ENCODE measurements around the gene RNASE13.
A peak's percentile ranks its signal among the peaks of the same experiment; 100 is the strongest.

The RNASE13 gene

GRCh38 chr14:21047378-21047781 lies 12.8 kb upstream of the RNASE13 start:
- ChIA-PET POLR2A (interaction anchor here (1.0 to 2.1 kb wide), 2 partner anchors 24 to 45 kb away, joined by 3 to 4 read pairs; no protein-coding TSS in a partner anchor), CTCF (interaction anchor here (0.6 to 3.2 kb wide), 9 partner anchors 8 to 185 kb away, joined by 3 to 20 read pairs (median 4); partner anchors contain the start of gene ARHGEF40)
- Histone ChIP-seq H3K36me3 (ENCODE audit: control insufficient read depth in 2 of 2, insufficient read depth in 1 of 2, low read length in 2 of 2) (no peaks in the 10 kb centered on the region), H3K27ac (ENCODE audit: extremely low read depth, low read depth, low read length) (no peak overlapping the region), H3K4me3 (ENCODE audit: low read depth, low read length) (no peak overlapping the region), H3K4me1 (ENCODE audit: control insufficient read depth, insufficient read depth, low read length) (no peaks in the 10 kb centered on the region), H3K9me3 (ENCODE audit: control insufficient read depth, insufficient read depth, low read depth, low read length) (no peaks in the 10 kb centered on the region)
- peak; percentile 78 for TF ChIP-seq ZBTB17 (tag by site-specific recombination; IDR thresholded peaks at IDR 0.05)
- no peak for TF ChIP-seq ZNF571 (tag by site-specific recombination; IDR thresholded peaks at IDR 0.05)

- H3K4me3 ChIP-seq (ENCODE audit: low read depth, low read length): no peak overlapping the region
Observed at GRCh38 chr14:21043974-21044618, 9.5 kb upstream of the RNASE13 start.

GRCh38 chr14:21043387-21043973 lies 8.9 kb upstream of the RNASE13 start:
- POLR2A ChIA-PET: no interaction called here
- H3K27ac ChIP-seq (ENCODE audit: extremely low read depth, low read depth, low read length): no peak overlapping the region
- CTCF ChIA-PET: interaction anchor here (0.6 to 7.0 kb wide), 11 partner anchors 10 to 220 kb away, joined by 3 to 206 read pairs (median 4); partner anchors contain the start of gene TMEM253
- no peak overlapping the region for H3K4me3 ChIP-seq (ENCODE audit: low read depth, low read length)
- no peaks in the 10 kb centered on the region for H3K9me3 ChIP-seq (ENCODE audit: control insufficient read depth, insufficient read depth, low read depth, low read length)
- TF ChIP-seq REST (tag by site-specific recombination; IDR thresholded peaks at IDR 0.05) (no peak), ZNF596 (tag by site-specific recombination; IDR thresholded peaks at IDR 0.05) (no peak), KLF7 (tag by site-specific recombination; IDR thresholded peaks at IDR 0.05; ENCODE audit: borderline replicate concordance) (no peak), GLIS1 (tag by site-specific recombination; IDR thresholded peaks at IDR 0.05) (no peak), ZNF701 (tag by site-specific recombination; IDR thresholded peaks at IDR 0.05) (no peak), ZNF266 (tag by site-specific recombination; IDR thresholded peaks at IDR 0.05; ENCODE audit: low read depth) (no peak), ZFP3 (tag by site-specific recombination; IDR thresholded peaks at IDR 0.05; ENCODE audit: low read depth) (no peak), PRDM1 (tag by site-specific recombination; IDR thresholded peaks at IDR 0.05) (no peak), GLI2 (tag by site-specific recombination; IDR thresholded peaks at IDR 0.05; ENCODE audit: borderline replicate concordance, low read depth) (no peak), ZNF19 (tag by site-specific recombination; IDR thresholded peaks at IDR 0.05; ENCODE audit: low read depth) (no peak)
- H3K4me1 ChIP-seq (ENCODE audit: control insufficient read depth, insufficient read depth, low read length): no peaks in the 10 kb centered on the region
- H3K36me3 ChIP-seq (ENCODE audit: control insufficient read depth in 2 of 2, insufficient read depth in 1 of 2, low read length in 2 of 2): no peaks in the 10 kb centered on the region

More at GRCh38 chr14:21043974-21044618, 9.5 kb upstream of the RNASE13 start:
- Histone ChIP-seq H3K36me3 (ENCODE audit: control insufficient read depth in 2 of 2, insufficient read depth in 1 of 2, low read length in 2 of 2) (no peaks in the 10 kb centered on the region), H3K4me1 (ENCODE audit: control insufficient read depth, insufficient read depth, low read length) (no peaks in the 10 kb centered on the region), H3K9me3 (ENCODE audit: control insufficient read depth, insufficient read depth, low read depth, low read length) (no peaks in the 10 kb centered on the region), H3K27ac (ENCODE audit: extremely low read depth, low read depth, low read length) (no peak overlapping the region)
- ChIA-PET POLR2A (no interaction called here), CTCF (interaction anchor here (0.6 to 7.0 kb wide), 11 partner anchors 24 to 264 kb away, joined by 3 to 206 read pairs (median 4); partner anchors contain the start of gene TMEM253)
- TF ChIP-seq ZNF274 (IDR thresholded peaks at IDR 0.05; ENCODE audit: low read length) (no peak), ZNF274 (tag by site-specific recombination; IDR thresholded peaks at IDR 0.05; ENCODE audit: borderline replicate concordance) (no peak), ZNF140 (tag by site-specific recombination; IDR thresholded peaks at IDR 0.05) (no peak), TRIM28 (IDR thresholded peaks at IDR 0.05; ENCODE audit: borderline replicate concordance, low read length) (no peak), ZNF837 (tag by site-specific recombination; IDR thresholded peaks at IDR 0.05) (no peak), WT1 (tag by site-specific recombination; IDR thresholded peaks at IDR 0.05) (no peak), ZSCAN18 (tag by site-specific recombination; IDR thresholded peaks at IDR 0.05) (no peak), ZNF501 (tag by site-specific recombination; IDR thresholded peaks at IDR 0.05) (no peak), ZNF777 (tag by site-specific recombination; IDR thresholded peaks at IDR 0.05; ENCODE audit: borderline replicate concordance) (no peak), TCF7L2 (IDR thresholded peaks at IDR 0.05; ENCODE audit: borderline replicate concordance, low read depth, low read length) (no peak), YY2 (tag by site-specific recombination; IDR thresholded peaks at IDR 0.05) (no peak), GLI2 (tag by site-specific recombination; IDR thresholded peaks at IDR 0.05; ENCODE audit: borderline replicate concordance, low read depth) (no peak), ZNF707 (tag by site-specific recombination; IDR thresholded peaks at IDR 0.05) (no peak), GLI4 (tag by site-specific recombination; IDR thresholded peaks at IDR 0.05) (no peak), ZNF624 (tag by site-specific recombination; IDR thresholded peaks at IDR 0.05) (no peak), KLF8 (tag by site-specific recombination; IDR thresholded peaks at IDR 0.05) (no peak), ZNF555 (tag by site-specific recombination; conservative IDR thresholded peaks at IDR 0.05) (no peak)

Measured in HEK293 (cell line).